Stimulated activated CD8-positive, alpha-beta memory T cell treated with anti-CD3 and anti-CD28 coated beads, Interleukin-15, amount 100 ng/mL, for 48 hours (primary cell): Measurements from ENCODE around the gene C4BPA.

Experiments used
- DNase-seq, 2 donors: peaks; one replicate each; pipeline ENCODE4 v3.0.0-alpha.2; 2020; ENCODE audit warnings: low read depth in 2 of 2

C4BPA gene

GRCh38 chr1:207103892-207104373, at the start of gene C4BPA:
Gene C4BPA, plus strand, starts transcription at chr1:207104233. Its CDS starts 8,793 bp downstream, at chr1:207113026.
- DNase-seq: no peak

GRCh38 chr1:207054491-207054890, 49.5 kb upstream of the C4BPA start:
- no peak for DNase-seq

- no peak for DNase-seq
These were observed 48.5 kb upstream of the C4BPA start for GRCh38 chr1:207055386-207056001.

- no peak for DNase-seq
These were observed 47.4 kb upstream of the C4BPA start for GRCh38 chr1:207056673-207057072.

GRCh38 chr1:207058252-207058651, 45.8 kb upstream of the C4BPA start:
- no peak for DNase-seq

- DNase-seq: no peak
These were observed 44.9 kb upstream of the C4BPA start for GRCh38 chr1:207058878-207059867.

- DNase-seq: no peak
These were observed 44.2 kb upstream of the C4BPA start for GRCh38 chr1:207059881-207060280.

GRCh38 chr1:207060596-207060995, 43.4 kb upstream of the C4BPA start:
- no peak for DNase-seq

GRCh38 chr1:207062058-207062457, 42.0 kb upstream of the C4BPA start:
- DNase-seq: no peak

- no peak for DNase-seq
These were observed 41.0 kb upstream of the C4BPA start for GRCh38 chr1:207063014-207063413.

GRCh38 chr1:207064561-207064960, 39.5 kb upstream of the C4BPA start:
- DNase-seq: no peak

GRCh38 chr1:207067185-207067584, 36.8 kb upstream of the C4BPA start:
- DNase-seq: no peak

- no peak for DNase-seq
These were observed 36.4 kb upstream of the C4BPA start for GRCh38 chr1:207067665-207068064.

- DNase-seq: no peak
These were observed 35.0 kb upstream of the C4BPA start for GRCh38 chr1:207069061-207069460.

GRCh38 chr1:207069858-207070506, 34.1 kb upstream of the C4BPA start:
- DNase-seq: no peak

GRCh38 chr1:207070811-207071210, 33.2 kb upstream of the C4BPA start:
- no peak for DNase-seq

GRCh38 chr1:207071426-207071825, 32.6 kb upstream of the C4BPA start:
- DNase-seq: no peak

- no peak for DNase-seq
These were observed 31.8 kb upstream of the C4BPA start for GRCh38 chr1:207072233-207072632.

- no peak for DNase-seq
These were observed 29.9 kb upstream of the C4BPA start for GRCh38 chr1:207073906-207074820.

- no peak for DNase-seq
These were observed 27.7 kb upstream of the C4BPA start for GRCh38 chr1:207076181-207076955.
